ENCODE measurements around the gene EML2.
A peak's percentile ranks its signal among the peaks of the same experiment; 100 is the strongest.

The EML2 gene

GRCh38 chr19:45667620-45668341, 28.6 kb upstream of the EML2 start, which contains the start of gene GIPR (continued):
- TF ChIP-seq YY2 (tag by site-specific recombination; IDR thresholded peaks at IDR 0.05), result no peak
- no peak for TF ChIP-seq ZNF138 (tag by site-specific recombination; IDR thresholded peaks at IDR 0.05; ENCODE audit: borderline replicate concordance)
- TF ChIP-seq WT1 (tag by site-specific recombination; IDR thresholded peaks at IDR 0.05), result no peak
- no peak for TF ChIP-seq ZNF501 (tag by site-specific recombination; IDR thresholded peaks at IDR 0.05)
- no peak for TF ChIP-seq ZFP41 (tag by site-specific recombination; IDR thresholded peaks at IDR 0.05; ENCODE audit: borderline replicate concordance)
- TF ChIP-seq, protein P1, sequence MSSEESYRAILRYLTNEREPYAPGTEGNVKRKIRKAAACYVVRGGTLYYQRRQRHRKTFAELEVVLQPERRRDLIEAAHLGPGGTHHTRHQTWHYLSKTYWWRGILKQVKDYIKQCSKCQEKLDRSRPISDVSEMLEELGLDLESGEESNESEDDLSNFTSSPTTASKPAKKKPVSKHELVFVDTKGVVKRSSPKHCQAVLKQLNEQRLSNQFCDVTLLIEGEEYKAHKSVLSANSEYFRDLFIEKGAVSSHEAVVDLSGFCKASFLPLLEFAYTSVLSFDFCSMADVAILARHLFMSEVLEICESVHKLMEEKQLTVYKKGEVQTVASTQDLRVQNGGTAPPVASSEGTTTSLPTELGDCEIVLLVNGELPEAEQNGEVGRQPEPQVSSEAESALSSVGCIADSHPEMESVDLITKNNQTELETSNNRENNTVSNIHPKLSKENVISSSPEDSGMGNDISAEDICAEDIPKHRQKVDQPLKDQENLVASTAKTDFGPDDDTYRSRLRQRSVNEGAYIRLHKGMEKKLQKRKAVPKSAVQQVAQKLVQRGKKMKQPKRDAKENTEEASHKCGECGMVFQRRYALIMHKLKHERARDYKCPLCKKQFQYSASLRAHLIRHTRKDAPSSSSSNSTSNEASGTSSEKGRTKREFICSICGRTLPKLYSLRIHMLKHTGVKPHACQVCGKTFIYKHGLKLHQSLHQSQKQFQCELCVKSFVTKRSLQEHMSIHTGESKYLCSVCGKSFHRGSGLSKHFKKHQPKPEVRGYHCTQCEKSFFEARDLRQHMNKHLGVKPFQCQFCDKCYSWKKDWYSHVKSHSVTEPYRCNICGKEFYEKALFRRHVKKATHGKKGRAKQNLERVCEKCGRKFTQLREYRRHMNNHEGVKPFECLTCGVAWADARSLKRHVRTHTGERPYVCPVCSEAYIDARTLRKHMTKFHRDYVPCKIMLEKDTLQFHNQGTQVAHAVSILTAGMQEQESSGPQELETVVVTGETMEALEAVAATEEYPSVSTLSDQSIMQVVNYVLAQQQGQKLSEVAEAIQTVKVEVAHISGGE (tag by site-specific recombination; conservative IDR thresholded peaks at IDR 0.05; ENCODE audit: low read depth), result no peak
- TF ChIP-seq ZNF510 (tag by site-specific recombination; IDR thresholded peaks at IDR 0.05; ENCODE audit: insufficient replicate concordance), result no peak
- TF ChIP-seq, protein P2, sequence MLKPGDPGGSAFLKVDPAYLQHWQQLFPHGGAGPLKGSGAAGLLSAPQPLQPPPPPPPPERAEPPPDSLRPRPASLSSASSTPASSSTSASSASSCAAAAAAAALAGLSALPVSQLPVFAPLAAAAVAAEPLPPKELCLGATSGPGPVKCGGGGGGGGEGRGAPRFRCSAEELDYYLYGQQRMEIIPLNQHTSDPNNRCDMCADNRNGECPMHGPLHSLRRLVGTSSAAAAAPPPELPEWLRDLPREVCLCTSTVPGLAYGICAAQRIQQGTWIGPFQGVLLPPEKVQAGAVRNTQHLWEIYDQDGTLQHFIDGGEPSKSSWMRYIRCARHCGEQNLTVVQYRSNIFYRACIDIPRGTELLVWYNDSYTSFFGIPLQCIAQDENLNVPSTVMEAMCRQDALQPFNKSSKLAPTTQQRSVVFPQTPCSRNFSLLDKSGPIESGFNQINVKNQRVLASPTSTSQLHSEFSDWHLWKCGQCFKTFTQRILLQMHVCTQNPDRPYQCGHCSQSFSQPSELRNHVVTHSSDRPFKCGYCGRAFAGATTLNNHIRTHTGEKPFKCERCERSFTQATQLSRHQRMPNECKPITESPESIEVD (tag by site-specific recombination; IDR thresholded peaks at IDR 0.05), result no peak
- no peak for TF ChIP-seq ZNF155 (tag by site-specific recombination; IDR thresholded peaks at IDR 0.05)
- 0 out of 2 replicates have a peak, but pooled peaks have one; percentile 28 for TF ChIP-seq SCRT2 (tag by site-specific recombination; IDR thresholded peaks at IDR 0.05)
- TF ChIP-seq ZNF670 (tag by site-specific recombination; IDR thresholded peaks at IDR 0.05; ENCODE audit: low read depth), result no peak
- no peak for TF ChIP-seq ZNF184 (tag by site-specific recombination; IDR thresholded peaks at IDR 0.05)
- TF ChIP-seq ZFHX2 (tag by site-specific recombination; conservative IDR thresholded peaks at IDR 0.05), result peak; percentile 36; the same call in 1 of the 2 replicates
- TF ChIP-seq ZNF548 (tag by site-specific recombination; IDR thresholded peaks at IDR 0.05), result no peak
- no peak for TF ChIP-seq GFI1B (tag by site-specific recombination; IDR thresholded peaks at IDR 0.05)
- TF ChIP-seq, protein P3, sequence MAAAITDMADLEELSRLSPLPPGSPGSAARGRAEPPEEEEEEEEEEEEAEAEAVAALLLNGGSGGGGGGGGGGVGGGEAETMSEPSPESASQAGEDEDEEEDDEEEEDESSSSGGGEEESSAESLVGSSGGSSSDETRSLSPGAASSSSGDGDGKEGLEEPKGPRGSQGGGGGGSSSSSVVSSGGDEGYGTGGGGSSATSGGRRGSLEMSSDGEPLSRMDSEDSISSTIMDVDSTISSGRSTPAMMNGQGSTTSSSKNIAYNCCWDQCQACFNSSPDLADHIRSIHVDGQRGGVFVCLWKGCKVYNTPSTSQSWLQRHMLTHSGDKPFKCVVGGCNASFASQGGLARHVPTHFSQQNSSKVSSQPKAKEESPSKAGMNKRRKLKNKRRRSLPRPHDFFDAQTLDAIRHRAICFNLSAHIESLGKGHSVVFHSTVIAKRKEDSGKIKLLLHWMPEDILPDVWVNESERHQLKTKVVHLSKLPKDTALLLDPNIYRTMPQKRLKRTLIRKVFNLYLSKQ (tag by site-specific recombination; IDR thresholded peaks at IDR 0.05; ENCODE audit: borderline replicate concordance), result no peak
- no peak for TF ChIP-seq ZNF311 (tag by site-specific recombination; IDR thresholded peaks at IDR 0.05; ENCODE audit: borderline replicate concordance)
- TF ChIP-seq ZNF654 (tag by site-specific recombination; IDR thresholded peaks at IDR 0.05; ENCODE audit: low read depth), result no peak
- TF ChIP-seq HOXC10 (CRISPR knock-in tag; IDR thresholded peaks at IDR 0.05), result no peak
- no peak for TF ChIP-seq ZNF830 (tag by site-specific recombination; IDR thresholded peaks at IDR 0.05; ENCODE audit: low read depth)
- TF ChIP-seq ZSCAN5A (tag by site-specific recombination; IDR thresholded peaks at IDR 0.05), result no peak
- TF ChIP-seq, protein P4, sequence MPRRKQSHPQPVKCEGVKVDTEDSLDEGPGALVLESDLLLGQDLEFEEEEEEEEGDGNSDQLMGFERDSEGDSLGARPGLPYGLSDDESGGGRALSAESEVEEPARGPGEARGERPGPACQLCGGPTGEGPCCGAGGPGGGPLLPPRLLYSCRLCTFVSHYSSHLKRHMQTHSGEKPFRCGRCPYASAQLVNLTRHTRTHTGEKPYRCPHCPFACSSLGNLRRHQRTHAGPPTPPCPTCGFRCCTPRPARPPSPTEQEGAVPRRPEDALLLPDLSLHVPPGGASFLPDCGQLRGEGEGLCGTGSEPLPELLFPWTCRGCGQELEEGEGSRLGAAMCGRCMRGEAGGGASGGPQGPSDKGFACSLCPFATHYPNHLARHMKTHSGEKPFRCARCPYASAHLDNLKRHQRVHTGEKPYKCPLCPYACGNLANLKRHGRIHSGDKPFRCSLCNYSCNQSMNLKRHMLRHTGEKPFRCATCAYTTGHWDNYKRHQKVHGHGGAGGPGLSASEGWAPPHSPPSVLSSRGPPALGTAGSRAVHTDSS (tag by site-specific recombination; IDR thresholded peaks at IDR 0.05), result no peak
- TF ChIP-seq ZBTB8A (tag by site-specific recombination; IDR thresholded peaks at IDR 0.05), result no peak
- TF ChIP-seq ZNF558 (tag by site-specific recombination; IDR thresholded peaks at IDR 0.05), result no peak
- no peak for TF ChIP-seq ZNF140 (tag by site-specific recombination; IDR thresholded peaks at IDR 0.05)
- TF ChIP-seq ZNF121 (tag by site-specific recombination; IDR thresholded peaks at IDR 0.05), result no peak
- no peak for TF ChIP-seq MEIS1 (CRISPR knock-in tag; IDR thresholded peaks at IDR 0.05; ENCODE audit: borderline replicate concordance)
- no peak for TF ChIP-seq ZNF404 (tag by site-specific recombination; IDR thresholded peaks at IDR 0.05)
- TF ChIP-seq ZNF76 (tag by site-specific recombination; IDR thresholded peaks at IDR 0.05; ENCODE audit: borderline replicate concordance, low read depth), result peak; percentile 45
- TF ChIP-seq KLF10 (tag by site-specific recombination; IDR thresholded peaks at IDR 0.05), result no peak
- no peak for TF ChIP-seq ZNF23 (tag by site-specific recombination; IDR thresholded peaks at IDR 0.05; ENCODE audit: borderline replicate concordance)
- no peak for TF ChIP-seq ZNF114 (tag by site-specific recombination; IDR thresholded peaks at IDR 0.05)
